ENCODE results near the gene GATD1. TPM values are rescaled to one million over a fixed set of nuclear protein-coding genes. Genes with fewer than 3 reads are reported as not detected.
A peak's percentile ranks its signal among the peaks of the same experiment; 100 is the strongest.
"Not testable (repeated sequence)": the region's sequence is repeated elsewhere in the genome, so short reads cannot be mapped to it uniquely, and the experiment has no call there.

Gene GATD1
- total and polyA plus RNA-seq, 2 donors (not counting 1 experiment from before 2014, with no cell fraction given), result 62.4 to 70.0 TPM

DNA sequence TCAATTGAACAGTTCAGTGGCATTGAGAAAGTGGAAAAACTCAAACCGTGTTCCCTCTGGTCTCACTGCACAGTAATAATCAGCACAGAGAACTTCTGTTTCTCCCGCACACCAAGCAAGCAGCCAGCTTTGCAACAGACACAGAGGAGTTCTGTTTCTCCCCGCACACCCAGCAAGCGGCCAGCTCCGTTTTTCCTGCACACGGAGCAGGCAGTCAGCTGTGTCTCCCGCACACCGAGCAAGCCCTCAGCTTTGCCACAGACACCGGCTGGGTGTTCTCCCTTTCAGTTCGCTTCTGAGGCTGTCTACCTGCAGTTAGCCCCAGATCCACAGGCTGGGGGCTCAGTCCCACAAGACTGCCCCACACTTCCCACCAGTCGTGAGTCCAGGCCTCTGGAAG lies 39.9 kb downstream of the GATD1 start:
- ChIA-PET POLR2A (interaction anchor here (0.6 kb wide), 1 partner anchor 42 kb away, joined by 3 read pairs; the partner anchor contains the start of genes DEAF1 and TMEM80), CTCF (interaction anchor here (0.9 to 1.3 kb wide), 3 partner anchors 11 to 183 kb away, joined by 3 read pairs; no protein-coding TSS in a partner anchor)
- ATAC-seq (ENCODE audit: low read depth), result no peak
- peak overlapping the region in 1 of 5 experiments; percentile 34 for H3K4me3 ChIP-seq (ENCODE audit: control extremely low read depth in 1 of 5, extremely low read depth in 1 of 5, insufficient read depth in 1 of 5, low read depth in 2 of 5, low read length in 4 of 5)
- Mint-ChIP-seq H3K27ac (no peak overlapping the region), H3K9me3 (ENCODE audit: insufficient read depth) (no peaks in the 10 kb centered on the region), H3K4me3 (peak overlapping the region; percentile 60), H3K27me3 (peaks cover 20% of the 10 kb centered on the region), H3K4me1 (peaks cover 12% of the 10 kb centered on the region)
- DNase-seq, result peak; percentile 23
- peak overlapping the region; percentile 36 for H3K9ac ChIP-seq (ENCODE audit: low read length)
- H3K27ac ChIP-seq (ENCODE audit: low read length in 2 of 2), result no peak overlapping the region
- H3K27me3 ChIP-seq (replicated peaks in 1 of 4; ENCODE audit: control extremely low read depth in 1 of 4, control insufficient read depth in 3 of 4, insufficient read depth in 4 of 4, low read length in 3 of 4), result peaks cover 0 to 7% (median 0%) of the 10 kb centered on the region in 4 experiments
- H3K9me3 ChIP-seq (ENCODE audit: control extremely low read depth in 1 of 3, control insufficient read depth in 2 of 3, insufficient read depth in 1 of 3, low read length in 2 of 3), result no peaks in the 10 kb centered on the region
- H4K20me1 ChIP-seq (ENCODE audit: control insufficient read depth, insufficient read depth, low read length, poor library complexity, severe bottlenecking), result no peaks in the 10 kb centered on the region
- H3K79me2 ChIP-seq (ENCODE audit: control insufficient read depth, insufficient read depth, low read length), result no peaks in the 10 kb centered on the region
- 4% methylated on average over 11 of the region's 11 CpGs for WGBS (ENCODE audit: insufficient coverage)
- intact Hi-C loops (cut with micrococcal nuclease), result no loop called here
- H2AFZ ChIP-seq (ENCODE audit: insufficient read depth, low read depth, low read length, poor library complexity, severe bottlenecking), result peak overlapping the region; percentile 35
- TF ChIP-seq, protein P1, sequence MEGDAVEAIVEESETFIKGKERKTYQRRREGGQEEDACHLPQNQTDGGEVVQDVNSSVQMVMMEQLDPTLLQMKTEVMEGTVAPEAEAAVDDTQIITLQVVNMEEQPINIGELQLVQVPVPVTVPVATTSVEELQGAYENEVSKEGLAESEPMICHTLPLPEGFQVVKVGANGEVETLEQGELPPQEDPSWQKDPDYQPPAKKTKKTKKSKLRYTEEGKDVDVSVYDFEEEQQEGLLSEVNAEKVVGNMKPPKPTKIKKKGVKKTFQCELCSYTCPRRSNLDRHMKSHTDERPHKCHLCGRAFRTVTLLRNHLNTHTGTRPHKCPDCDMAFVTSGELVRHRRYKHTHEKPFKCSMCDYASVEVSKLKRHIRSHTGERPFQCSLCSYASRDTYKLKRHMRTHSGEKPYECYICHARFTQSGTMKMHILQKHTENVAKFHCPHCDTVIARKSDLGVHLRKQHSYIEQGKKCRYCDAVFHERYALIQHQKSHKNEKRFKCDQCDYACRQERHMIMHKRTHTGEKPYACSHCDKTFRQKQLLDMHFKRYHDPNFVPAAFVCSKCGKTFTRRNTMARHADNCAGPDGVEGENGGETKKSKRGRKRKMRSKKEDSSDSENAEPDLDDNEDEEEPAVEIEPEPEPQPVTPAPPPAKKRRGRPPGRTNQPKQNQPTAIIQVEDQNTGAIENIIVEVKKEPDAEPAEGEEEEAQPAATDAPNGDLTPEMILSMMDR (IDR thresholded peaks at IDR 0.05), result no peak
- TF ChIP-seq EZH2 (IDR thresholded peaks at IDR 0.05; ENCODE audit: borderline replicate concordance, insufficient read depth, low read depth, low read length, poor library complexity, severe bottlenecking), result no peak
- H3K36me3 ChIP-seq (replicated peaks in 1 of 2; ENCODE audit: control extremely low read depth in 1 of 2, control insufficient read depth in 1 of 2, extremely low read depth in 1 of 2, insufficient read depth in 2 of 2, low read length in 1 of 2), result no peaks in the 10 kb centered on the region
- peak overlapping the region; percentile 50 for H3K4me2 ChIP-seq (replicated peaks; ENCODE audit: low read depth, low read length, poor library complexity, severe bottlenecking)
- H3K4me1 ChIP-seq (ENCODE audit: control insufficient read depth in 2 of 2, insufficient read depth in 2 of 2, low read length in 2 of 2), result peaks cover 10 to 11% of the 10 kb centered on the region in 2 donors

DNA sequence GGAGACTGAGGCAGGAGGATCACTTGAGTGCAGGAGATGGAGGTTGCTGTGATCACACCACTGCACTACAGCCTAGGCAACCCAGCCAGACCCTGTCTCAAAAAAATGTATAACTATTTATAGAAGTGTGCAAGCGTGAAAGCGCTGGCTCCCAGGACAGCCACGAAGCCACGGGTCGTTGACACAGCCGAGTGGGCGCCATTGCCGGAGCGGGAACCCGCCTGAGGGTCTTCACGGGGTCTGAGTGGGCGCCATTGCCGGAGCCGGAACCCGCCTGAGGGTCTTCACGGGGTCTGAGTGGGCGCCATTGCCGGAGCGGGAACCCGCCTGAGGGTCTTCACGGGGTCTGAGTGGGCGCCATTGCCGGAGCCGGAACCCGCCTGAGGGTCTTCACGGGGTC lies 42.7 kb downstream of the GATD1 start:
- H3K27ac ChIP-seq (ENCODE audit: low read length in 2 of 2); H3K27me3 ChIP-seq (replicated peaks in 1 of 4; ENCODE audit: control extremely low read depth in 1 of 4, control insufficient read depth in 3 of 4, insufficient read depth in 4 of 4, low read length in 3 of 4); intact Hi-C loops (cut with micrococcal nuclease); H2AFZ ChIP-seq (ENCODE audit: insufficient read depth, low read depth, low read length, poor library complexity, severe bottlenecking); CTCF ChIA-PET; POLR2A ChIA-PET; H3K9me3 ChIP-seq (ENCODE audit: control extremely low read depth in 1 of 3, control insufficient read depth in 2 of 3, insufficient read depth in 1 of 3, low read length in 2 of 3); H3K4me3 ChIP-seq (ENCODE audit: control extremely low read depth in 1 of 5, extremely low read depth in 1 of 5, insufficient read depth in 1 of 5, low read depth in 2 of 5, low read length in 4 of 5); H3K9ac ChIP-seq (ENCODE audit: low read length); H3K4me3 Mint-ChIP-seq; ATAC-seq (ENCODE audit: low read depth); H3K36me3 ChIP-seq (replicated peaks in 1 of 2; ENCODE audit: control extremely low read depth in 1 of 2, control insufficient read depth in 1 of 2, extremely low read depth in 1 of 2, insufficient read depth in 2 of 2, low read length in 1 of 2); H3K9me3 Mint-ChIP-seq (ENCODE audit: insufficient read depth); H3K4me2 ChIP-seq (replicated peaks; ENCODE audit: low read depth, low read length, poor library complexity, severe bottlenecking); H3K79me2 ChIP-seq (ENCODE audit: control insufficient read depth, insufficient read depth, low read length); DNase-seq; H4K20me1 ChIP-seq (ENCODE audit: control insufficient read depth, insufficient read depth, low read length, poor library complexity, severe bottlenecking); H3K27ac Mint-ChIP-seq: not testable (repeated sequence)
- peaks cover 10 to 11% of the 10 kb centered on the region in 2 donors for H3K4me1 ChIP-seq (ENCODE audit: control insufficient read depth in 2 of 2, insufficient read depth in 2 of 2, low read length in 2 of 2)
- Mint-ChIP-seq H3K27me3 (peaks cover 22% of the 10 kb centered on the region), H3K4me1 (peaks cover 12% of the 10 kb centered on the region)
- WGBS (ENCODE audit: insufficient coverage), result 95% methylated on average over 8 of the region's 26 CpGs
